NCI-H510A (cell line): Measurements from ENCODE around the gene SLC29A1.

Experiments
- DNase-seq: peaks from one replicate; lab custom pipeline; 2025; lab: John Stamatoyannopoulos, UW

Gene SLC29A1

DNA sequence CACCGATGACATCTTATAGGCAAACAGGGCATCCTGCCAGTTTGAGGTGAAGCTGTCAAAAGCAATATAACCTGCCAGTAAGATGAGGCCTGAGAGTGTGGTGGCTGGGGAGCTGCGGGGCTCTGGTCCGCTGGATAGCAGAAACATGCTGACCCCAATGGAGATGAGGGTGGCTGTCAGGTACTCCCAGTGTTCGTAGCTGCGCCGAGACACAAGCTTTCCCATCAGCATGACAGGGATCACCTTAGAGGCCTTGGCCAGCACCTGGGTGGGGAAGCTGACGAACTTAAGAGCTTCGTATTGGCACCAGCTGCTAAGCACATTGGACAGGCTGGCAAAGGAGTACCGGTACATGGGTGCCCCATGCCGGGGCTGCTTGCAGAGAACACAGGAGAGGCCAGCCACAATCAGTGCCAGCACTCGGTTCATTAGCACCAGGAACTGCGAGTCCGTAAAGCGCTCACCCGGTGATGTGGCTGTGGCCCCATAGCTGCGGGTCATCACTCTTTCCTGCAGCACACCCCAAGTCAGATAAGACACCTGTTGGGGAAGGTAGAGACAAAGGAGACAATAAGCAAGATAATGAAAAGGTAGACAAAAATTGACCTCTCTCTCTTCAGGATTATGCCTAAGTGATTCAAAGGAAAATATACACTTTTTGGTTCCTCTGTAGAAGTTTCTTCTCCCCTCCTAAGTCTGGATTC, 31.9 kb downstream of the SLC29A1 start:
- no peak for DNase-seq

DNA sequence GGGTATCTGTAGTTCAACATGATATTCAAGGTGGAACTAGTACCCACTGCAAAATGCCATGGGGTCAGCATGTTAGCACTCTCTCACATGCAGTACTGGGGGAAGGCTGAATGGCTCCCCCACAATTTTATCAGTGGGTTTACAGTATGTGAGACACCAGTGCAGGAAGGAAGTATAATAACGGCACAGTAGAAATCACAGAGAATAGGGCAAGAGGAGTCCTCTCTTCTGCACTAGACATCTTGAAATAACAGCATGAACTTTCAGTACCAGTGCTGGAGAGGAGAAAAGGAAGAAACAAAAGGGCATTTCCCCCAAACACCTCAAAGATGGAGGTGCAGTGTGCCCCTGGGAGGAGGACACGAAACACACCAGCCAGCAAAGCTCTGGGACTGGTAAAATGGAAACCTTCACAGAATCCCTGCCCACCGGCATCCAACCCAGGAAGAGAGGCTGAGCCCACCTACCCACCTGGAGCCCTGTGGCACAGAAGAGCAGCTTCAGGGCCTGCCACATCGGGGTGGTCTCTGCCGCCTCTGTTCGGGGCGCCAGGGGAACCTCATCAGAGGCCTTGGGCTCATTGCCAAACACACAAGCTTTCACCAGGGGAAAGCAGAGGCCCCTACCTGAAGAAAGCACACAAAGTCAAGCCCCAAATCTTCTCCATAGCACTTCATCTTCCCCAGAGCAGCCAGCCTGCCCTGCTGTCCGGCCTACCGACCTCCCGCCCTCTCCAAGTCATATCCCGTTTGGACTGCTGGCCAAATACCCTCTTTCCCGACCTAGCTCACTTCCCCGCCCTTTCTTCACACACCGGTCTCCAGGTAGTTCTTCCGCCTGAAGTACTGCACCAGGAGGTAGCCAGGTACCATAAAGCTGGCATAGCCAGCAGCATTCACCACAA, 32.7 kb downstream of the SLC29A1 start:
- DNase-seq, result no peak

DNA sequence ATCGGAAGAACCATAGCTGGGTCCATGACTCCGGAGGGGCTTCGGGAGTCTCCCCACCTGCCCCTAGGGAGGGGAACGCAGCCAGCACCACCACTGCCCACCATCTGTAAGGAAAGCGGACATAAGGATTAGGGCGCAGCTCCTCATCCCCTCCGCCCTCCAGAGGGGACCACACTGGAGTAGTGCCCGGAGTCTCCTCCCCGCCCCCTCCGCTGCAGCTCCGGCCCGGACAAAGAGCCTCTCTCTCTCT, 33.3 kb downstream of the SLC29A1 start:
- DNase-seq, result no peak

DNA sequence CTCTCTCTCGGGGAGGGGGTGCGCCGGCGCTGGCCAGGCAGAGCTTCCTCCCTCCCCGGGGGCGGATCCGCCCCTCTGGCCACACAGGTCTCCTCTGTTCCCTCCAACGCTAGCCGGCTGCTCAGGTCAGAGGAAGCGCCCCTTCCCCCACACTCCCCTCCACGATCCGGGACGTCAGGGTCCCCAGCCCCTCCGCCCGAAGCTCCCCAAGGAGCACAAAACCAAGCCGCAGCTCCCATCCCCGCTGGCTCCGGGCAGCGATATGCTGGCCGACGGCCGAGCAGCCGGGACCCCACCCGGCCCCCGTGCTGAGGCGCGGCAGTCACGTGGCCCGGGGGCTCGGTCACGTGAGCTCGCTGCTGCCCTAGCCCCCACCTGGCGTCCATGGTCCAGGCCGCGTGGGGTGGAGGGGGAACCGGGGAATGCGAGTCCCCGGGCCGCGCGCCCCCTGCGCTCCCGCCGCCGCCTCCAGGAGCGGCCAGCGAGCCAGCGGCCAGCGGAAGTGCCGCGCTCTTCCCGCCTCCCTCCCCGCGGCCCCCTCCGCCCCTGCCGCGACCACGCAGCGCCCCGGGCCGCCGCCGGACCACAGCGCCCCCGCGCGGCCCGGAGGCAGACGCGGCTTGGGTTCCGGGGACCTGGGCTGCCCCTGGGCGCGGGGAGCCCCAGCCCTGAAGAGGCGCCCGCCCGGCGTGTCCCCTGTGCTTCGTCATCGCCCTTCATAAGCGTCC, 33.8 kb downstream of the SLC29A1 start, which contains the start of gene SLC35B2:
SLC35B2 (minus strand) TSS at position 504 of the 728 bp plus-strand sequence; CDS start at position 386, 118 bp downstream.
- DNase-seq, result peak; percentile 79

DNA sequence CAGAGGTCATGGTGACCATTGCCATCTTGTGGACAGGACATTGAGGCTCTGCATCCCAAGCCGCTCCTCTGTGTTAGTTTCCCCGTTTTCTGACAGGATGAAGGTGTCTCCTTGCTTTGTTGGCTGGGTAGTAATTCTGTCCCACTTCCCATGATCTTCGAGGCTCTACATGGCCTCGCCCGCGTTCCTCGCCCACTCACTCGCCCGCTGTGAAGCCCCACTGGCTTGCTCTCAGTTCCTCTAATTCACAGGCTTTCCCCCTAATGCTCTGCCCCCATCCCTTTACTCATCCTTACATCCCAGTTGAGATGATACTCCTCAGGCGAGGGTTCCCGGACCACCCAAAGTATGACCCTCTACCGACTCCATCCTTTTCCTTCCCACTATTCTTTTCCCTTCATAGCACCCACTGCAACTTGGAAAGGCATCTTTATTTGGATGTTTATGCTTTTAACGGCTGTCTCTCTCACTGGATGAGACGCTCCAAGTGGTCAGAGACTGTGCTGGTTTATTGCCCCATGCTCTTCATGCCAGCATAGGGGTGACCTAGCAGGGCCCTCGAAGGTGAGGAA, 34.4 kb downstream of the SLC29A1 start:
- DNase-seq, result no peak

DNA sequence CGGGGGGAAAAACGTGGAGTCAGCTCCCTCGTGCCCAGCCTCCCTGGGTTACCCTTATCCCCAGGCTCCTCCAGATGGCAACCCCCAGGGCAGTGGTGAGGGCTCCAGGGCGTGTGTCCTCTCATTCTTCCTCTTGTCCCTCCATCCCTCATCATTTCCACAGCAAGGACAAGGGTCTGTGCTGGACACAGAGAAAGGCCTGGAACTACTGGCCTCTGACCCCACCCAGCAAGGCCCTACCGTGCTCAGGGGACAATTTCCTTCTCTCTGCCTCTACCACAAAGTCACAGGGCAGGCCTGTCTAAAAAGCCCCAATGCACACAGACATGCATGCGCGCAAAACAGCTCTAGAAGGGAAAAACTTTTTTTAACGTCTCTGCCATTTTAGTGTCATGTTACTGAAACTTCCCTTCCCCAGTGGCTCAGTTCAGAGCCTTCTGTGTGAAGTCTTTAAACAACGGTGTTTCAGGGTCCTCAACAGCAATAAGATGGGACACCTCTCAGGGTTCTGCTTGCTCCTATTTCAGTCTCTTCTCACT, 35.0 kb downstream of the SLC29A1 start:
- DNase-seq, result no peak

DNA sequence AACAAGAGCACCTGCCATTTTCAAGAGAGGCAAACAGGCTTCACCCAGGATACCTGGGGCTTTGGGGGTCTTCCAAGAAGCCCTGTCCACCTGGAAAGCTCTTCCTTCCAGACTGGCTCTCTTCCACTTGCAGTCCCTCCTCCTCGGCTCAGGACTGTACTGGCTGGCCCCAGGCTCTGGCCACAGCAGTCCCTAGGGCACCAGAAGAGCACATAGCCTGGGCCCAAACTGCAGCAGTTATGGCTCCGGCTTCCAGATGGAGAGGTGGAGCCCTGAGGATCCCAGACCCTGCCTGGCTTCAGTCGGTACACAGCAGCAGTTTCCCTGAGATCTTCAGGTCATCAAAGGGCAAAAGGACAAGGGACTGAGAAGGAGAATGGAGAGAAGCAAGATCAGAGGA, 35.5 kb downstream of the SLC29A1 start:
- no peak for DNase-seq

DNA sequence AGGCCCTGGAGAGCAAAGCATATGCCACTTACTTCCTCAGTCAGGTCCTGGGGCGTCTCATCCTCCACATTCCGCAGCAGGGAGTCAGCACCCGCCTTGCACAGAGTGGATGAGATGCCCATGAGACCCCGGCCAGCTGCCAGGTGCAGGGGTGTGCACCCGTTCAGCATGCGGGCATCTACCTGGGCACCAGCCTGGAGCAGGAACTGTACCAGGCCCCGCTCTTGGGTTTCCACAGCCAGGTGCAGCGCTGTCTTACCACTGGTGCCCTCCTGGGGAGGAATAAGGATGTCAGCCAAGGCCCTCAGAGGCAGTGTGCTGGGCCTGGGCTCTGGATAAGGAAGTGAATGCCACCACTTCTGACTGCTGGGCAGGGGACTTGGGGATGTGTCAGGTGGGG, 36.6 kb downstream of the SLC29A1 start:
- no peak for DNase-seq

DNA sequence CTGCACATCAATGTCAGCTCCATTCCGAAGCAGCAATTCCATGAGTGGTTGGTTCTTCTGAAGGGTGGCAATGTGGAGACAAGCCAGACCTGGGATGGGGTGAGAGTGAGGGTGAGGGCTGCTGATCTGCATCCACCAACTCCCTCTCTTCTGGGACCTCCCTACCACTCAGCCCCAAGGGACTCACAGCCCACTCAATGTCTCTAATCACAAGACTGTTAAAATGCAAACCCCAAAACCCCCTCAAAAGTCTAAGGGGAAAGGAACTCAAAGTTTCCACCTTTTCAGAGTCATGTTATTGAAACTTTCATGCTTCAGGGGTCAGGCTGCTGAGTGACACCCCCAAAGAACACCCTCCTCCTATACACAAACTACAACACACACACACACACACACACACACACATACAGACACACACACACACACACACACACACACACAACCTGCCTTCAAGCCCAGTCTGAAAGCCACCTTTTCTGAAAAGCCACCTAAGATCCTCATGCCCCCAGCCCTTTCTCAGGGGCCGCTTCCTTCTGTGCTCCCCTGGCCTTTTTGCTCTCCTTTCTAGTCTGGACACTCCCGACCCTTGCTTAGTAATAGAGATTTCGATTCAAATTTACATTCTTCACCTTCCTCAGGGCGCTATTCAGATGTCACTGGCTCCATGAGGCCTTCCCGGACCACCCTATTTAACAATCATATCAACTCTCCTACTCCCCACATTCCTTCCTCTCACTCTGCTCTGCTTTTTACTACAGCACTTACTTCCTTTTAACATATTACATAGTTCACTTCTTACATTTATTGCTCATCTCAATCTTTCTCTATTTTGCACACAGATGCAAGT, 37.3 kb downstream of the SLC29A1 start:
- no peak for DNase-seq

DNA sequence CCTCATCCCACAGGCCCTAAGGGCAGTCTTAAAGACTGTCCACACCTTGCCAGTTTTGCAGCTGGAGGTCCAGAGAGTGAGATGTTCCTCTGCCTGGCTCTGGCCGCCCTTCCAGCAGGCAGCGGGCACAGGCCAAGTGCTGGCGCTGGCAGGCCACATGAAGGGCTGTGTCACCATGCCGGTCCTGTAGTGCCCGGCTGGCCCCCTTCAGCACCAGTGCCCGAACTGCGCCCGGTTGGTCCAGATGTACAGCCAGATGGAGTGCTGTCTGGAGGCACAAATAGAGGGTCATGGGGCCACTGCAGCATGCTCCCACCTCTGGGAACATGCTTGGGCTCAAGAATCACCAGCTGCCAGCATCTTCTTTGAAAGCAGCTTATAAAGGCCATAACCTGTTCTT, 38.2 kb downstream of the SLC29A1 start:
- no peak for DNase-seq

DNA sequence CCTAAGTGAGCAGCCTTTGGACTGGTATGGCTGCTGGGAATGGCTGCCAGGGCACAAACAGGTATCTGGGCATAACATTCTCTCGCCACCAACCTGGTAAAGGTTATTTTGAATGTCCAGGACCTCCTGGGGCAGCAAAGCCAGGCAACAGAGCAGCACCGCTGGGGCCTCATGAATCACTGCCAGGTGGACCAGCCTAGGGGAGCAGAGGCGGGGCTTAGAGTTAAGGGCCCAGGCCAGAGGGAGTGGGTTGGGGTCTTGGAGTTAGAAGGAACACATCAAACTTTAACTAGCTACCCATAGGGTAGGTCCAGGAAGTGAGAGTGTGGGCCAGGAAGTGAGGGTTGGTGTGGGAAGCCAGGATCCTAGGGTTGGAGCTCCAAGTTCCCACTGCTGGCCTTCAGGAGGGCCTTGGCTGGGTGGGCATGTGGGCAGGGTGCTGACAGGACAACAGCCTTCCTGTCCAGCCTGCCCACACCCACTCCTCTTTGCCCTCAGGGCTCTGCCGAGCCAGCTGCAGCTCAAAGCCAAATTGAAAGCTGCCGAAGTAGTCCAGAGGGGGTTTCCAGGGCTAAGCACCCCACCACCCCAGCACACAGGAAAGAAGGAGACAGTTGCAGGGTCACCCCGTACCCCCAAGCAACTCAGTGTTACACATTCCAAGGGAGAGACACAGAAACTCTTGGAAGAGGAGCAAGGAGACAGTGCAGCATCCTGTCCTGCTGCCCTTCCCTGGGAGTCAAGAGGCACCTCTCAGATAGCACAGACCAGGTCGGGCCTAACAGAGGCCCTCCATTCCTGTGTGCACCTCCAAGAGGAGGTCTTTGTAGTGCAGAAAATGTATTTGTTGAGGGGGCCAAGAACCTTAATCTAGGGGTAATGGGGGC, 39.3 kb downstream of the SLC29A1 start:
- no peak for DNase-seq

DNA sequence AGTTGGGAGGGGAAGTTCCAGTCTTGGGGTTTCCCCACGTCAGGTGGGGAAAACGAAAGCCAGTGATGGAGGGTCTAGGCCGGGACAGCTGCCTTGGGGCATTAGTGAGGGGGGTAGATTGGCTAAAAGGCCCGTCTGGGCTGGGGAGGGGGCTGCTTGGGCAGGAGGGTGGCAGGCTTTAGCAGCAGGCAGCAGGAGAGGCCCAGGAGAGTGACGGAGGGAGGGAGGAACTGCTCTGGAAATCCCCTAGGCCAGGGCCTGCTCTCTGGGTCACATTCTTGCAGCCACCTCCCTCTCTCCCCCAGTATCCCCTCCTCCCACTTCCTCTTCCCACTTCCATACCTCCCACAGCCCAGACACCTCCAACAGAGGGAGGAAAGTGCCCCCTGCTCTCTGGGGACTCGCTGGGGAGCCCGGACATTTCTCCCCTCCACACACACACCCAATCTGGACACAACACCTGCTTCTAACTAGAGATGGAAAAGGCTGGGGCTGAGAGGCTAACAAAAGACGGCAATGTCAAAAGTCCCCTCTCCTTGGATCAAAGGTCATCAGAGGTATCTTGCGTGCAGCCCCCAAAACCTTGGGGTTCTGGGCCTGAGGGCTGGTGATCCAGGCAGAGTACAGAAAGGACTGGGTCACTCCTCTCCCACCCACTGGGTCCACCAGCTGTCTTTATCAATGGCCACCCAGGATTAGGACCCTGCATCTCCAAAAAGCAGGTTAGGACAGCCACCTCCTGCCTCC, 40.1 kb downstream of the SLC29A1 start:
- DNase-seq, result no peak

DNA sequence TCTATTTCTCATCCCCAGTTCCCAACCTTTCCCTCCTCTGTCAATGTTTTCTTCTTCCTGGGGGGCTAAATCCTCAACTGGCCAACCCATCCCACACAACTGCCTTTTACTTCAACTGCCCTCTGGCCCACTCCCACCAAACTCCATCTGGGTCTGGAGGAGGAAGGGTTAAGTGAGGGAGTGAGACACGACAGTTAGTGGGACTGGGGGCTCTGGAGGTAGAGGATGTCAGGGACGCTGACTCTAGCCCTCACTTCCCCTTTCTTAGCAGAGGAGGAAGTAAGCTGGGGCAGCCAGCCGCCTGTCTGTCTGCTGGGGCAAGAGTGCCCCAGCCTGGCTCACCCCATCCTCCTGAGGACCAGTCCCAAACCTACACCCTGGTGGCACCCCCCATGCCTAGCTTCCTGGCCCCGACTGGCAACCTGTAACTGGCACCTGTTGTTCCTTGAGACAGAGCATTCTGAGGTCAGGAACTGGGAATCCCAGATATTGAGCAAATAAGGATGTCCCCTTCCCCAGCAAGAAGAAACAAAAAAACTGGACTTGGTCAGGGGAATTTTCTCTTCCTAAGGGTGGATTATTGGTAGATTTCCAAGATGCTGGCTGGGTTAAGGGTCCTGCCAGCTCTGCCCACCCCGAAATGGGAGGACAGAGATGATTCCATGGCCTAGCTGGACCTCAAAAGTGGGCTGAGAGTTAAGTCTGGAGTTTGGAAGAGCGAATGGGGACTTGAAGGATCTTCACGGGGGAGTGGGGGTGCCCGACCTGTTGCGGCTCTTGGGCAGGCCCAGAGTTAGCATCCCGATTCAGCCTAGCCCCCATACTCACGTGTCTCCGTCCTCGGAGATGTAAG, 41.0 kb downstream of the SLC29A1 start:
- no peak for DNase-seq

DNA sequence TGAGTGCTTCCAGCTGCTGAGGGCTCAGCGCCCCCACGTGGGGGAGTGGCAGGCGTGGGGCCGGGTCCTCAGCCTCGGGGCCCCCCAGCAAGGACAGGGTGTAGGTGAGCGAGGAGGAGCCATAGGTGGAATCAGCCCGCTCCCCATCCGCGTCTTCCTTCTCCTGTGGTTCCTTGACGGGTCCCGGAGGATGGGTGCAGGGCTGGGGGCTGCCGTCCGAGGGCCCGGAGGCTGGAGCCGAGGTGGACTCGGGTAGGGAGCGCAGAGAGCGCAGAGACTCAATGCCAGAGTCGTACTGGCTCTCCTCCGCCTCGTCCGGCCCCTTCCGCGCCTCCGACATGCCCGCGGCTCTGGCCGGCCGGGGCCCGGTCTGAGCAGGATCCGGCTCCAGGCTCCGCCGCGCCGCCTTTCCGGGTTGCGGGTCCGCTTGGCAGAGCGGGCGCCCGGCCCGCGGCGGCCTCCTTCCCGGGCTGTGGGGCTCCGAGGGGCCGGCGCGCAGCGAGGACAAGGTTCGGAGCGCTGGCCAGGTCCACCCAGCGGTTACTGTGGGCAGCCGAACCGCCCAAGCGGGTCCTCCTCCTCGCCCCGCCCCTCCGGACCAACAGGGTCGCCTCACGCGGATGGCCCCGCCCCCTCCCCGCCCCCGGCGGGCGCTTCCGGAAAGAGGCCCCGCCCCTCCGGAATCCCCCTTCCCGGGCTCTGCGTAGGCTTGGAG, 41.8 kb downstream of the SLC29A1 start, which contains the start of gene NFKBIE:
NFKBIE (minus strand) TSS at position 545 of the 715 bp plus-strand sequence; CDS start at position 340, 205 bp downstream.
- peak; percentile 89 for DNase-seq

DNA sequence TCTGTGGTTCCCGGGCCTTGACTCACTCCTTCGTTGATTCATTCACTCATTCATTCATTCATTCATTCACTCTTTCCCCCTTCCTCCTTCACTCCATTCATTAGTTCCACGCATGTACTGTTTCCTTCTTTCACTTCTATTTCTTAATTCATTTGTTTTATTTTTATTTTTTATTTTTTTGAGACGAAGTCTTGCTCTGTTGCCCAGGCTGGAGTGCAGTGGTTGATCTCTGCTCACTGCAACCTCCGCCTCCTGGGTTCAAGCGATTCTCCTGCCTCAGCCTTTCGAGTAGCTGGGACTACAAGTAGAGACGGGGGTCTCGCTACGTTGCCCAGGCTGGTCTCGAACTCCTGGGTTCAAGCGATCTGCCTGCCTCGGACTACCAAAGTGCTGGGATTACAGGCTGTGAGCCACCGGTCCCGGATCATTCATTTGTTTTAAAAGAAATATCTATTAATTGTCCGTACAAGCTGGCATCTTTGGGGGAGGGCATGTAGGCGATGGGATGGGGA, 42.4 kb downstream of the SLC29A1 start:
- DNase-seq, result no peak

DNA sequence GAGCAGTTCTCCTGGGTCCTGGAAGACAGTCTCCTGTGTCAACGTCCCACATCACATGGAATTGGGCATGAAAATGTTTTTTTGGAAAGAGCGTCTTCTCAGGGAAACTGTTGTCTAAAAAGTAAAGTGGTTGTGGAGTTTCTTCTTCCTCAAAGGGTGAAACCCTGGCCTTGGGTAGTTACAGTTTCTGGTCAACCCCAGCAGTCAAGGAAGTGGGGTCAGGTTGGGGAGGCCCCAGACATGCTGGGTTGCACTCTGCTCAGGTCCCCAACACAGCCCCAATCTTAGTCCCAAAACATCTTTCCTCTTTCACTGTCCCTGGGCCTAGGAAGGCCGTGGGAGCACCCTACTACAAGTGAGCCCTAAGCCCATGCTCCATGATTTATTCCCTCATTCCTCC, 43.0 kb downstream of the SLC29A1 start:
- no peak for DNase-seq

DNA sequence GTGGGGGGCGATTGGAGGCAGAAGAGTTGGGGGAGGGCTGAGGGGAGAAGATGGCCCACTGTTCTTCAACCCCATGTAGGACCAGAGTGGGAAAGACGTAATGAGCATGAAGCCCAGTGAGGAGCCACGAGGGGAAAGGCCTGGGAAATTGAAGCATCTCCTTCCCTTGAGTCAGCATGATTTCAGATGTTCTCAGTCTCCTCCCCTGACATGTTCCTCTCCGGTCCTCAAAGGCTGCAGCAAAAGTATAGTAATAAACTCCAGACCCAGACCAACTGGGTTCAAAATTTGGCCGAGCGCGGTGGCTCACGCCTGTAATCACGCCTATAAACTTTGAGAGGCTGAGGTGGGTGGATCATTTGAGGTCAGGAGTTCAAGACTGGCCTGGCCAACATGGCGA, 43.9 kb downstream of the SLC29A1 start:
- no peak for DNase-seq
